ENCODE data around the gene JOSD1.
A peak's percentile ranks its signal among the peaks of the same experiment; 100 is the strongest.

JOSD1 gene

GRCh38 chr22:38710866-38711265, 10.1 kb upstream of the JOSD1 start:
- no peak for DNase-seq

- DNase-seq = no peak
Observed at GRCh38 chr22:38710351-38710750, 9.6 kb upstream of the JOSD1 start.

GRCh38 chr22:38709306-38709705, 8.6 kb upstream of the JOSD1 start:
- DNase-seq = no peak

GRCh38 chr22:38707984-38708383, 7.2 kb upstream of the JOSD1 start:
- no peak for DNase-seq

GRCh38 chr22:38707346-38707745, 6.6 kb upstream of the JOSD1 start:
- DNase-seq = no peak

GRCh38 chr22:38706901-38707195, 6.1 kb upstream of the JOSD1 start:
- no peak for DNase-seq

- DNase-seq = peak; percentile 73
Observed at GRCh38 chr22:38706101-38706900, 5.6 kb upstream of the JOSD1 start.

GRCh38 chr22:38705235-38706100, 4.7 kb upstream of the JOSD1 start, which contains the start of gene GTPBP1:
TSS of gene GTPBP1 (plus strand) at chr22:38705944. CDS start at chr22:38705956, 12 bp downstream.
- peak; percentile 94 for DNase-seq

- DNase-seq = peak; percentile 57
Observed at GRCh38 chr22:38704654-38705234, 4.0 kb upstream of the JOSD1 start.

GRCh38 chr22:38700270-38700788, 414 bp downstream of the JOSD1 start:
- DNase-seq = no peak

GRCh38 chr22:38699784-38700183, 959 bp downstream of the JOSD1 start:
- DNase-seq = no peak

- no peak for DNase-seq
Observed at GRCh38 chr22:38699143-38699542, 1.6 kb downstream of the JOSD1 start.

- DNase-seq = no peak
Observed at GRCh38 chr22:38698407-38699094, 2.2 kb downstream of the JOSD1 start.

GRCh38 chr22:38697425-38698089, 3.2 kb downstream of the JOSD1 start:
- DNase-seq = no peak

GRCh38 chr22:38696606-38697424, 3.9 kb downstream of the JOSD1 start:
- no peak for DNase-seq

GRCh38 chr22:38694940-38695339, 5.8 kb downstream of the JOSD1 start:
- no peak for DNase-seq

- DNase-seq = no peak
Observed at GRCh38 chr22:38694049-38694448, 6.7 kb downstream of the JOSD1 start.

- DNase-seq = no peak
Observed at GRCh38 chr22:38689651-38690050, 11.1 kb downstream of the JOSD1 start.

- DNase-seq = no peak
Observed at GRCh38 chr22:38685761-38686160, 15.0 kb downstream of the JOSD1 start.

GRCh38 chr22:38684895-38685294, 15.8 kb downstream of the JOSD1 start:
- DNase-seq = no peak

- DNase-seq = peak; percentile 93
Observed at GRCh38 chr22:38681582-38682335, 19.0 kb downstream of the JOSD1 start, which contains the start of gene TOMM22. TSS of gene TOMM22 (plus strand) at chr22:38681957. CDS start at chr22:38681979, 22 bp downstream.
